ENCODE measurements around the gene INAFM2. TPM values are rescaled to one million over a fixed set of nuclear protein-coding genes. Genes with fewer than 3 reads are reported as not detected.

The INAFM2 gene
- polyA plus RNA-seq, 10 donors = 11.4 to 18.1 (median 12.4) TPM

GRCh38 chr15:40342416-40343320 lies 19.2 kb downstream of the INAFM2 start:
- DNase-seq = no peak

- DNase-seq = peak in 1 of 3 donors; percentile 79
Observed at GRCh38 chr15:40343512-40343911, 20.0 kb downstream of the INAFM2 start.

- no peak for DNase-seq
Observed at GRCh38 chr15:40344217-40344616, 20.7 kb downstream of the INAFM2 start.

- peak in 1 of 3 donors; percentile 54 for DNase-seq
Observed at GRCh38 chr15:40344631-40345120, 21.2 kb downstream of the INAFM2 start.

- DNase-seq = no peak
Observed at GRCh38 chr15:40345225-40345866, 21.9 kb downstream of the INAFM2 start.

- no peak for DNase-seq
Observed at GRCh38 chr15:40345867-40346578, 22.5 kb downstream of the INAFM2 start.

GRCh38 chr15:40346579-40347558 lies 23.4 kb downstream of the INAFM2 start:
- DNase-seq = no peak

GRCh38 chr15:40347559-40348473 lies 24.3 kb downstream of the INAFM2 start:
- DNase-seq = no peak

GRCh38 chr15:40348474-40348870 lies 25.0 kb downstream of the INAFM2 start:
- no peak for DNase-seq

- no peak for DNase-seq
Observed at GRCh38 chr15:40349163-40349562, 25.7 kb downstream of the INAFM2 start.

- no peak for DNase-seq
Observed at GRCh38 chr15:40352281-40352901, 28.9 kb downstream of the INAFM2 start.

- no peak for DNase-seq
Observed at GRCh38 chr15:40353697-40354096, 30.2 kb downstream of the INAFM2 start.

GRCh38 chr15:40354408-40355171 lies 31.1 kb downstream of the INAFM2 start:
- peak in 2 of 3 donors; percentile 56 to 76 for DNase-seq

- no peak for DNase-seq
Observed at GRCh38 chr15:40355976-40356585, 32.6 kb downstream of the INAFM2 start.

GRCh38 chr15:40357246-40357645 lies 33.8 kb downstream of the INAFM2 start:
- DNase-seq = no peak

- DNase-seq = peak; percentile 78 to 94 (median 88)
Observed at GRCh38 chr15:40357723-40358470, 34.4 kb downstream of the INAFM2 start, which contains the start of gene DISP2. Gene DISP2, plus strand, starts transcription at chr15:40358219. Its CDS starts 103 bp downstream, at chr15:40358322.

Measured in muscle of back (tissue), 11 donors.